HepG2 (cell line): Measurements from ENCODE around the gene GART. TPM values are rescaled to one million over a fixed set of nuclear protein-coding genes. Genes with fewer than 3 reads are reported as not detected.
A peak's percentile ranks its signal among the peaks of the same experiment; 100 is the strongest.

Source experiments
- BCLAF1 ChIP-seq: fragments of 450-650 bp; IDR thresholded peaks from 2 replicates; pipeline ENCODE4 v1.6.1; 2017; ENCODE audit warnings: mild to moderate bottlenecking
- CREB1 ChIP-seq, 2 experiments: fragments of 450-650 bp in 1 of 2; IDR thresholded peaks; 2 replicates each; pipeline ENCODE4 v1.6.1; 2016 to 2017; ENCODE audit warnings: control low read depth in 1 of 2, mild to moderate bottlenecking in 1 of 2, missing compliant biosample characterization in 1 of 2, missing genetic modification characterization in 1 of 2
- CREM ChIP-seq, 2 experiments: sonication (generic) in 1 of 2; formaldehyde crosslinking in 1 of 2; IDR thresholded peaks; 2 replicates each; pipeline versions ENCODE4 v1.4.0 to v1.6.1; 2016 to 2020; ENCODE audit warnings: antibody characterized with exemption in 1 of 2, mild to moderate bottlenecking in 1 of 2, missing genetic modification reagents in 1 of 2
- DNMT3B ChIP-seq: conservative IDR thresholded peaks from 2 replicates; pipeline ENCODE4 v1.6.1; 2016; ENCODE audit warnings: missing biosample characterization, control low read depth
- FOXO4 ChIP-seq: sonication (generic); formaldehyde crosslinking; conservative IDR thresholded peaks from 2 replicates; pipeline ENCODE4 v1.8.1; 2023; ENCODE audit warnings: missing genetic modification reagents
- KDM5B ChIP-seq: sonication (generic); formaldehyde crosslinking; IDR thresholded peaks from 2 replicates; pipeline ENCODE4 v1.4.0; 2020; ENCODE audit warnings: missing genetic modification reagents, mild to moderate bottlenecking, borderline replicate concordance
- KDM6A ChIP-seq: IDR thresholded peaks from 2 replicates; pipeline ENCODE4 v1.6.1; 2016; ENCODE audit warnings: low read depth
- LRRFIP1 ChIP-seq: sonication (generic); formaldehyde crosslinking; conservative IDR thresholded peaks from 2 replicates; pipeline ENCODE4 v1.4.0; 2020; ENCODE audit warnings: missing genetic modification reagents
- MATR3 ChIP-seq: sonication (generic); formaldehyde crosslinking; IDR thresholded peaks from 2 replicates; pipeline ENCODE4 v1.4.0; 2020; ENCODE audit warnings: missing genetic modification reagents
- MLLT10 ChIP-seq: sonication (generic); formaldehyde crosslinking; IDR thresholded peaks from 2 replicates; pipeline ENCODE4 v1.4.0; 2020; ENCODE audit warnings: missing genetic modification reagents
- POLR2AphosphoS2 ChIP-seq: IDR thresholded peaks from 2 replicates; pipeline ENCODE4 v1.6.1; 2011; ENCODE audit warnings: low read depth, low read length, improper control_type of control experiment
- RBFOX2 ChIP-seq: fragments of 200-400 bp; formaldehyde crosslinking; IDR thresholded peaks from 2 replicates; pipeline ENCODE4 v1.6.1; 2017; ENCODE audit warnings: low read depth, mild to moderate bottlenecking, low read length
- ZFP37 ChIP-seq: sonication (generic); formaldehyde crosslinking; IDR thresholded peaks from 2 replicates; pipeline ENCODE4 v1.4.0; 2020; ENCODE audit warnings: missing genetic modification reagents, borderline replicate concordance
- ZNF234 ChIP-seq: sonication (generic); formaldehyde crosslinking; conservative IDR thresholded peaks from 2 replicates; pipeline ENCODE4 v1.5.1; 2020; ENCODE audit warnings: mild to moderate bottlenecking, missing genetic modification reagents
- ZNF451 ChIP-seq: sonication (generic); formaldehyde crosslinking; IDR thresholded peaks from 2 replicates; pipeline ENCODE4 v1.5.0; 2020; ENCODE audit warnings: mild to moderate bottlenecking, missing genetic modification reagents
- ZNF512 ChIP-seq: sonication (generic); formaldehyde crosslinking; IDR thresholded peaks from 2 replicates; pipeline ENCODE4 v1.4.0; 2020; ENCODE audit warnings: mild to moderate bottlenecking, missing genetic modification reagents
- ZNF639 ChIP-seq: conservative IDR thresholded peaks from 2 replicates; pipeline ENCODE4 v1.6.1; 2018; ENCODE audit warnings: missing genetic modification reagents
- ZNF709 ChIP-seq: sonication (generic); formaldehyde crosslinking; IDR thresholded peaks from 2 replicates; pipeline ENCODE4 v1.5.0; 2020; ENCODE audit warnings: mild to moderate bottlenecking, missing genetic modification reagents
- ZNF788 ChIP-seq: sonication (generic); formaldehyde crosslinking; IDR thresholded peaks from 2 replicates; pipeline ENCODE4 v1.5.0; 2020; ENCODE audit warnings: mild to moderate bottlenecking, missing genetic modification reagents, borderline replicate concordance
- polyA plus RNA-seq, 8 experiments: library from polyadenylated mRNA; depleted of rRNA in 3 of 8; stranded (reverse) in 7 of 8; unstranded in 1 of 8; fragments of >200 nt; fragmentation: Illumina TruSeq in 4 of 8; extraction: Trizol in 4 of 8; gene quantifications; 2 replicates each; pipeline versions ENCODE4 v1.2.1 to v1.2.3, GENCODE V29; 2011 to 2016; ENCODE audit warnings: low read depth in 4 of 8, missing spikeins in 1 of 8, mixed read lengths in 1 of 8; ENCODE audit not compliant: insufficient read depth in 1 of 8
- total RNA-seq, 5 experiments: library from RNA; depleted of rRNA; stranded (reverse); fragments of >200 nt; fragmentation: Illumina TruSeq; extraction: Trizol; gene quantifications; 2 replicates each; pipeline ENCODE4 v1.2.3, GENCODE V29; 2016; ENCODE audit warnings: low read depth in 1 of 5

Gene GART
- total and polyA plus RNA-seq, 2 of the 13 experiments (the other 11 are each of a cell fraction or from before 2014, with no cell fraction given), result 17.9 to 109 TPM

- TF ChIP-seq DNMT3B (CRISPR knock-in tag) (no peak), RBFOX2 (0 out of 2 replicates have a peak, but pooled peaks have one; percentile 14), CREB1 (IDR thresholded peaks at IDR 0.05) (peak; percentile 93), CREB1 (CRISPR knock-in tag; IDR thresholded peaks at IDR 0.05) (peak; percentile 68; the same call in 1 of the 2 replicates), ZNF788 (CRISPR knock-in tag) (no peak), FOXO4 (CRISPR knock-in tag) (no peak), MATR3 (no peak), ZNF451 (CRISPR knock-in tag) (no peak), MLLT10 (CRISPR knock-in tag) (no peak), ZNF234 (CRISPR knock-in tag) (no peak), ZNF512 (no peak), LRRFIP1 (CRISPR knock-in tag) (no peak), CREM (IDR thresholded peaks at IDR 0.05) (peak; percentile 45; the same call in 1 of the 2 replicates), CREM (CRISPR knock-in tag; IDR thresholded peaks at IDR 0.05) (no peak), BCLAF1 (no peak), ZNF639 (CRISPR knock-in tag) (no peak), KDM5B (no peak), POLR2AphosphoS2 (peak; percentile 93), ZFP37 (CRISPR knock-in tag) (0 out of 2 replicates have a peak, but pooled peaks have one; percentile 33), ZNF709 (no peak), KDM6A (CRISPR knock-in tag) (no peak)
These were observed 10.4 kb upstream of the GART start (continued) for GRCh38 chr21:33552093-33552998.
